Stimulated activated CD8-positive, alpha-beta memory T cell treated with anti-CD3 and anti-CD28 coated beads, Interleukin-7, amount 100 ng/mL, for 4 hours (primary cell): Measurements from ENCODE around the gene SPATA16.
"Not testable (repeated sequence)": the region's sequence is repeated elsewhere in the genome, so short reads cannot be mapped to it uniquely, and the experiment has no call there.

Experiments used
- DNase-seq, 2 donors: peaks; one replicate each; pipeline ENCODE4 v3.0.0-alpha.2; 2020; ENCODE audit warnings: low read depth in 2 of 2

The SPATA16 gene

GRCh38 chr3:173058229-173058628 lies 82.8 kb downstream of the SPATA16 start:
- no peak for DNase-seq

GRCh38 chr3:173055228-173055933 lies 85.7 kb downstream of the SPATA16 start:
- DNase-seq: no peak

DNA sequence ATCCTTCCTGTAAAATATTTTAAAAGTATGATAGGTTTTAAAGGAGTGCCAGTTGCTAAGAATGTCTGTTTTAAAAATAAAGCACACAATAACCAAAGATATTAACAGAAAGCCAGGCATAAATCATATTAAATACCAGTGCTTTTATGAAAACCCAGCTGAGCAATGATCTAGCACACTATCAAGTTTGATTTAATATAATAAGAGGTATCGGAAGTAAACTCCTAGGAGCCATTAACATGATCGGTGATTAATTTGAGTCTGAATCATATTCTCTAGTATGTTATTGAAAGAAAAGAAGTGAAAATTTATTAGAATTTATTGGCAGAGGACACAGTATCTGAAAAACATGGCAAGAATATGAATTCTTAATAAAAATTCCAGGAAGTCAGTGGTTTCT lies 91.7 kb downstream of the SPATA16 start:
- DNase-seq: no peak

GRCh38 chr3:173045770-173046382 lies 95.2 kb downstream of the SPATA16 start:
- no peak for DNase-seq

GRCh38 chr3:173044998-173045397 lies 96.0 kb downstream of the SPATA16 start:
- DNase-seq: no peak

- DNase-seq: no peak
Measured at GRCh38 chr3:173043757-173044156, 97.3 kb downstream of the SPATA16 start.

DNA sequence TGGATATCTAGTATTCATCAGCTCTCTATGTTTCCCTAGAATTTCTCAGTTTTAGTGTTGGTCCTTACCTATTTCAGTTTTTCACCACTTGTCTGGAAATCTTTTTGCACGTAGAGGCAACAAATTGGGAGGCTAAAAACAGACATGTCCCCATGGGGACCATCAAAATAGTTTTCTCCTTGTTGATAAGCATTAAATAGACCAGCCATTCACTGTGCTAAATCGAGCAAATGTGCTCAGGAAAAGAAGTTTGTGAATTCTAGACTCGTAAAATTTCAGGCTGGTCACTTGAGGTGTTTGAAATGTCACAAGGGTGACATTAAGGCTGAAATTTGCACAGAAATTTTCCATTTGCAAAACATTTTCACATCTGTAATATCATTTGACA lies 102.6 kb downstream of the SPATA16 start:
- DNase-seq: no peak

- DNase-seq: no peak
Measured at GRCh38 chr3:173037840-173038483, 103.1 kb downstream of the SPATA16 start.

GRCh38 chr3:173030273-173030672 lies 110.8 kb downstream of the SPATA16 start:
- no peak for DNase-seq

GRCh38 chr3:173028351-173028750 lies 112.7 kb downstream of the SPATA16 start:
- DNase-seq: no peak

- DNase-seq: no peak
Measured at GRCh38 chr3:173027429-173027828, 113.6 kb downstream of the SPATA16 start.

- no peak for DNase-seq
Measured at GRCh38 chr3:173025941-173026340, 115.1 kb downstream of the SPATA16 start.

DNA sequence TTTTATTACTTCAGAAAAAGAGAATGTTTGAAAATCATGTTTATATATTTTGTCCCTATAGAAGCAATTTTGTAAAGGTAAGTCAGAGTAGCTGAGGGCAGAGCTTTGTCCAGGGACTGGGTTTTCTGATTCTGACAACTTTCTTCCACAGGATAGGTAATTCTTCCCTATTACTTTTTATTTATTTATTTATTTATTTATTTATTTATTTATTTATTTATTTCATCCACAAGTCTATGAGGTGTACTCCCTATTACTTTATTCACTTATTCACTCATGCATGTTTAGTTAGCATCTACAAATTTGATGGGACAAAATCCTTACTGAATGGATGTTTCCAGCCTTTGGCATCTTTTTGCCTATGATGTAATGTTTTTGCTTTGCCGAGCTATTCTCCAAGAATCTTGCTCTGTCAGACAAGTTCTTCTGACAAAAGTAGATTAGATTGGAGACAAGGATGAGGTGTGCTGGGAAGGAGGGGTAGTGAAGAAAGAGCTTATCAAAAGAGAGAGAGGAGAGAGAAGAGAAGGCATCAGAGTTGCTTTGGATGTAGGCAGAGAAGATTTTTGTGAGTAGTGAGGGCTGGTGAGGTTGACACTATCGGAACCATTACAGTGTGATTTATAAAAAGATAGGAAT lies 119.4 kb downstream of the SPATA16 start:
- no peak for DNase-seq

GRCh38 chr3:173020128-173020527 lies 120.9 kb downstream of the SPATA16 start:
- not testable (repeated sequence) for DNase-seq

GRCh38 chr3:173019378-173019777 lies 121.7 kb downstream of the SPATA16 start:
- no peak for DNase-seq

DNA sequence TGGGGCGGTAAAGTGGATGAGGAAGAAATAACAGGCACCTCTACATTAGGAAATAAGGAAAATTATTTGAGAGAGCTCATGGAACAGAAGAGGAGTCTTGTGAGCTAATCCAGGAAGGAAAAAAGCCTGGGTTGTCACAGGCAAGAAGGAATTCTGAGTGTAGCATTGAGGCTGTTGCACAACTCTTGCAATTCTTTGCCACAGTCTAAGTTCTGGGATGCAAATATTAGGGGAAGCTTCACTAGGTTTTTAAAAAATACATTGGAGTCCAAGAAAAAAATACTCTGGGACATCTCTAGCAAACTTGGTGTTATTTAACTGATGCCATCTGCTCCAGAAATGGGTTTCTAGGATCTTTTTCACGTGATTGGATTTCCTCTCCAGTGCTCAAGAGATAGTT lies 122.3 kb downstream of the SPATA16 start:
- no peak for DNase-seq

DNA sequence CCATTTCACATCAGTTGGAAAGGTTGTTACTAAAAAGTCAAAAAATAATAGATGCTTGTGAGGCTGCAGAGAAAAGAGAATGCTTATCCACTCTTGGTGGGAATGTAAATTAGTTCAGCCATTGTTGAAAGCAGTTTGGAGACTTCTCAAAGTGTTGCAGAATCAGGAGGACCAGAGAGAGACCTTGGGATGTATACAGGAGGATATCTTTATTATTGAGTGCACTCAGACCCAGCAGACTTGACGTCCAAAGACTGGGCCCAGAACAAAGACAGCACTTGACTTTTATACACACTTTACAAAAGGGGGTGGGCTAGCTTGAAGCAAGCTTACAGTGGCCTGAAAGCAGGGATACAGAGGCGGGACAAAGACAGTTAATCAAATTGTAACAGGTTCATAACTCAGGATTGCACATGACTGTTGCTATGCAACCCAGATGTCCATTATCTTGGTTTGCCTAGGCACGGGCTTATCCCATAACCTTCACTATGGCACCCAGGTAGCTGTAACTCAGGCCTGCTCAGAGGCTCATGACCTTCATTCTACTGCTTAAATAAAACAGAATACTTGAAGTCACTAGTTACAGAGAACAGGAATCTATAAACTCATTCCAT lies 127.7 kb downstream of the SPATA16 start:
- DNase-seq: no peak

GRCh38 chr3:173009410-173009809 lies 131.6 kb downstream of the SPATA16 start:
- DNase-seq: no peak

DNA sequence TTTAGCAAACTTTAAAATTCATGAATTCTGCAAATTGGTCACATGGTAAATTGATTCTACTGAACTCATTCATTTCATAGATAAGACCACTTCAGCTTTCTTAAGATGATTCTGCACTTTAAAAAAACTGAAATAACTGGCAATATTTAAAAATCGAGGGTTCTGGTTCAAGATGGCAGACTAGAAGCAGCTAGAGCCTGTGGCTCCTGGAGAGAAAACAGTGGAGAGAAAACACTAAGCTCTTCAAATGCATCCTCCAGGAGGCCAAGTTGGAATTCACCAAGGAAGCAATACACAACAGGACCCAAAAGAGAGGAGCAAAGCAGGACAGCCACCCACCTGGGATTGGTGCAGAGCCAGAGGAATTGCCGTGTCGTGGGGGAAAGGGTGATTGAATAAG lies 132.1 kb downstream of the SPATA16 start:
- no peak for DNase-seq

DNA sequence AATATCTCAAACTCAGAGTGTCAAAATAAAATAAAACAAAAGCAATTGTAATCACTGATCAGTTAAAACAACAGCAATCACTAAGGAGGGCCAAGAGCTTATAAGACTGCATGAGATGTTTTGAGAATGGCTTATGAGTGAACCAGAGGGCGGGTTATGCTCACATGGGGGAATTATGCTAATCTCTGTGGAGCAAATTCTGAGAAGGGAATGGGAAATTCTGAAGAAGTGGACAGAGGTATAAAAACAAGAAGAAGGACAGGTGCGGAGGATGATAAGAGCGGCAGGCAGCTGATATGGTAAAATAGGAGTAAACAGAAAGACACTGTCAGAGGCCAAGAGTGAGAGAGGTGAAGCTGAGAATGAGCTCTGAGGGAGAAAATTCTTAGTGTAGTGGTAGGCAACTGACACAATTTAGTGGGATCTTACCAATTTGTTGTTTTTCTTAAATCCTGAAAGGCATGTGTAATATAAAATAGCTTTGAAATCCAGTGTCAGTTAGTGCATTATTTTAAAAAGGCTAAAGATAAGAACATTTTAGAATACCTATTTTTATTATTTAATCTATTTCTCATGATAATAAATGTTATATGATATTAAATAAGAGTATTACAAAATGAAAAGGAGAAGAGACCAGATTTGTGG lies 133.8 kb downstream of the SPATA16 start:
- no peak for DNase-seq

GRCh38 chr3:173006006-173006405 lies 135.0 kb downstream of the SPATA16 start:
- no peak for DNase-seq

GRCh38 chr3:173004681-173005080 lies 136.4 kb downstream of the SPATA16 start:
- no peak for DNase-seq
